HCT116 (cell line): ENCODE data around the gene PSORS1C1.

ENCODE experiments used
- ATF3 ChIP-seq: IDR thresholded peaks from 2 replicates; pipeline ENCODE4 v1.6.1; 2012
- CTCF ChIP-seq, 3 experiments: fragments of 200-600 bp in 1 of 3; sonication (generic) in 1 of 3; IDR thresholded peaks in 2 of 3; conservative IDR thresholded peaks in 1 of 3; 2 replicates each; pipeline ENCODE4 v1.5.1; 2012 to 2017; ENCODE audit warnings: low read depth in 2 of 3, low read length in 2 of 3, antibody characterized with exemption in 1 of 3, borderline replicate concordance in 1 of 3, control low read depth in 1 of 3, mild to moderate bottlenecking in 1 of 3, mixed read lengths in 1 of 3, mixed run types in 1 of 3, moderate library complexity in 1 of 3; ENCODE audit not compliant: insufficient read depth in 1 of 3
- EZH2 ChIP-seq: fragments of 200-600 bp; sonication (generic); IDR thresholded peaks from 2 replicates; pipeline ENCODE4 v1.6.1; 2017; ENCODE audit warnings: antibody characterized with exemption, mixed run types
- MAX ChIP-seq: IDR thresholded peaks from 2 replicates; pipeline ENCODE4 v1.6.1; 2012
- SIN3A ChIP-seq: IDR thresholded peaks from 2 replicates; pipeline ENCODE4 v1.6.1; 2012; ENCODE audit warnings: low read depth
- TCF7L2 ChIP-seq: IDR thresholded peaks from 2 replicates; pipeline ENCODE4 v1.7.0; 2011; ENCODE audit warnings: borderline replicate concordance, inconsistent platforms; ENCODE audit not compliant: insufficient read depth, insufficient read length; ENCODE audit errors: extremely low read depth

- TF ChIP-seq ATF3 (no peak), TCF7L2 (no peak), EZH2 (no peak), CTCF (IDR thresholded peaks at IDR 0.05 in 2 of 3, conservative IDR thresholded peaks at IDR 0.05 in 1 of 3; ENCODE audit: borderline replicate concordance in 1 of 3, insufficient read depth in 1 of 3, low read depth in 2 of 3, low read length in 2 of 3) (no peak), MAX (no peak), SIN3A (no peak)
Observed at GRCh38 chr6:31086788-31087440, 27.7 kb upstream of the PSORS1C1 start.
